Type B pancreatic cell (in vitro differentiated cells): Measurements from ENCODE around the gene LRP1B. TPM values are rescaled to one million over a fixed set of nuclear protein-coding genes. Genes with fewer than 3 reads are reported as not detected.

Source experiments
- DNase-seq: peaks from one replicate; pipeline ENCODE4 v3.0.0; 2021; ENCODE audit warnings: mixed read lengths; ENCODE audit not compliant: unreplicated experiment; ENCODE audit errors: extremely low spot score
- H3K27ac Mint-ChIP-seq: 2 replicates; pipeline ENCODE4 v1.8.0; 2021; ENCODE audit warnings: mild to moderate bottlenecking, mixed read lengths
- H3K27me3 Mint-ChIP-seq: 2 replicates; pipeline ENCODE4 v1.8.0; 2021; ENCODE audit warnings: mixed read lengths
- H3K36me3 Mint-ChIP-seq: 2 replicates; pipeline ENCODE4 v1.8.0; 2021; ENCODE audit warnings: mixed read lengths
- H3K4me1 Mint-ChIP-seq: one replicate; pipeline ENCODE4 v1.8.0; 2021; ENCODE audit warnings: mixed read lengths; ENCODE audit not compliant: unreplicated experiment
- H3K4me3 Mint-ChIP-seq: 2 replicates; pipeline ENCODE4 v1.8.0; 2021; ENCODE audit warnings: mild to moderate bottlenecking, mixed read lengths
- H3K9me3 Mint-ChIP-seq: 2 replicates; pipeline ENCODE4 v1.8.0; 2021; ENCODE audit warnings: mixed read lengths
- CTCF ChIP-seq: fragments of 200-600 bp; sonication (generic); conservative IDR thresholded peaks from 2 replicates; pipeline ENCODE4 v1.5.0; 2021; ENCODE audit warnings: antibody characterized with exemption, mild to moderate bottlenecking
- total RNA-seq: library from RNA; stranded (reverse); gene quantifications from 2 replicates; pipeline ENCODE4 v1.2.1, GENCODE V29; 2021; ENCODE audit warnings: low replicate concordance

Gene LRP1B
- total RNA-seq, 1 donor from 2014 or later, result 16.0 TPM

DNA sequence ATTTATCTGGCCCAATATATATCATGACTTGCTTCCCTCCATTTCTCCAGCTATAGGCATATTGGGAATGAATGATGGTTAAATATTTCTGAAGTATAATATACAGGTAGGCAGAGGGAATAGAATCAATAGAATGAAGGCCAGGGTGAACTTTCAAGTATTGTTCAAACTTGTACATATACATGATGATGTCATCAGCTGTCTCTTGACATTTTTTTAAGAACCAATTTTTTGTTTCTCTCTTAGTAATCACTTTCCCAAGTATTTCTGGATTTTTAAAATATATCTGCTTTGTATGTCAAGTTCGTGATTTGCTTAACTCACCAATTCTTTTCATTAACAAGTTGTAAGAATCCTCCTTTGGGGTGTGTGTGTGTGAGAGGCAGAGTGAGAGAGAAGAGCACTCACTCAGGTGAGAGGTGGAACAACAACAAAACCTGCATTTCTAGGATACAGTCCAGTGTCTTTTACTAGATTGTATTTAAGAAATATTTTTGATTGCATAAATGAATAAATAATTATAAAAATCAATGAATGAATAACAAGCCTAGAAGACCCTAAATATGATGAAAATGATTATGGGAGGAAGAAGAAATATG is 1239.1 kb downstream of the LRP1B start:
- H3K27ac Mint-ChIP-seq, result no peak overlapping the region
- DNase-seq, result no peak
- no peaks in the 10 kb centered on the region for H3K27me3 Mint-ChIP-seq
- no peaks in the 10 kb centered on the region for H3K4me1 Mint-ChIP-seq
- peaks cover 4% of the 10 kb centered on the region for H3K36me3 Mint-ChIP-seq
- no peaks in the 10 kb centered on the region for H3K9me3 Mint-ChIP-seq
- TF ChIP-seq CTCF, result peak; percentile 59
- no peak overlapping the region for H3K4me3 Mint-ChIP-seq

DNA sequence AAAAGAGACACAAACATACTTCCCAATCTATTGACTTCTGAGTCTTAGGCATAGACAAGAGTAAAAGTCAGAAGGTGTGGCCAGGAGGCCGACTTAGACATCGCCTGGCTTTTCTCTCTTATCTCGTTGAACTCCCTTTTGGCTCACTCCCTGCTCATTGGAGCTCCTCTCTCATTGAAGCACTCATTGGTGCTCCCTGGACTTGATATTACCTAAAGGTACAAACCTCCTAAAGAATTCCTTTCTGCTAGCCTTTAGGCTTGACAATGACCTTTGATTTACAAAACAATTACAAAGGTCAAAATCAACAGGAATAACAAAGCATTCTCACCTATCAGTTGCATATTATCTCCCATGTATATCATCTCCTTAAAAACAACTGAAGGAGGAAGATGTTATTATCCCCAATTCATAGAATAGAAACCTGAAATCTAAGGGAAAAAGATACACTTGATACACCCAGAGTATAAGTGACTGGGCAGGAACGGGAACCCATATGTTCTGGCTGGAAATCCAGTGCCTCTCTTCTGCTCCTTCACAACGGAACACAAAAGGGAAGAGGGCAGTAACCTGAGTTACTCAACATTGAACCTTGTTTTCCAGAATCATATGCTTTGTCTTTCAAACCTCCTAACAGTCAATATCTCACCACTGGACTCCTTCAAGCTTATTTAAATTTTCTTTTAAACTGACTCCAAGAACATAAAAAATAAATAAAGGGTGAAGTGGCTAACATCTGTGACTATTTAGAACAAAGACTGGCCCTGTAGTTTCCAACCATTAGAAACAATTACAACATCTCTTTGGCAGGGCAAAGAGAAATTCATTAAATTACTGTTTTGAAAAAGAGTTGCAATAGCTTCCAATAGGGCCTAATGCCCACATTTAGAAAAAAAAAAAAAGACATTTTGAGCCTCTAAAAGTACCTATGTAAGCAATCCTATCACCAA is 1247.9 kb downstream of the LRP1B start:
- no peak overlapping the region for H3K4me3 Mint-ChIP-seq
- H3K27ac Mint-ChIP-seq, result no peak overlapping the region
- H3K4me1 Mint-ChIP-seq, result no peaks in the 10 kb centered on the region
- H3K9me3 Mint-ChIP-seq, result no peaks in the 10 kb centered on the region
- no peaks in the 10 kb centered on the region for H3K36me3 Mint-ChIP-seq
- TF ChIP-seq CTCF, result no peak
- DNase-seq, result no peak
- H3K27me3 Mint-ChIP-seq, result no peaks in the 10 kb centered on the region

DNA sequence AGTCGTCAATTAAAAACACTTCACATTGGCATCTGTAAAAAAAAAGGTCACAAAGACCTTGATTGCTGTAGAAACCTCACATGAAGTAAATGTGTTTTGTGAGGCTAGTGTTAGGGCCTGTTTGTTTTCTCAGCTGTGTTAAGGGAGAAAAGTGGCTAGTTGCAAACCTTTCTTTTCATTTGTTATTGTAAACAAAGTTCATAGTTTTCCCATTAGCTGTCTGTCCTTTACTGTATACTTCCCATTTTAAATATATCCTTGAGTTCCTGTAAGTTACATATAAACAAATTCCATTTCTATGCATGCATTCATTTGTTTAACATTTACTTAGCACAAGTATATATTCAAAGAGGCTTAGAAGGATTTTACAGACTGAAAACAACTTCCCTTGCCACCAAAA is 1250.2 kb downstream of the LRP1B start:
- no peaks in the 10 kb centered on the region for H3K27me3 Mint-ChIP-seq
- H3K4me3 Mint-ChIP-seq, result no peak overlapping the region
- H3K36me3 Mint-ChIP-seq, result no peaks in the 10 kb centered on the region
- no peak overlapping the region for H3K27ac Mint-ChIP-seq
- DNase-seq, result no peak
- no peaks in the 10 kb centered on the region for H3K4me1 Mint-ChIP-seq
- H3K9me3 Mint-ChIP-seq, result peaks cover 4% of the 10 kb centered on the region
- TF ChIP-seq CTCF, result no peak

DNA sequence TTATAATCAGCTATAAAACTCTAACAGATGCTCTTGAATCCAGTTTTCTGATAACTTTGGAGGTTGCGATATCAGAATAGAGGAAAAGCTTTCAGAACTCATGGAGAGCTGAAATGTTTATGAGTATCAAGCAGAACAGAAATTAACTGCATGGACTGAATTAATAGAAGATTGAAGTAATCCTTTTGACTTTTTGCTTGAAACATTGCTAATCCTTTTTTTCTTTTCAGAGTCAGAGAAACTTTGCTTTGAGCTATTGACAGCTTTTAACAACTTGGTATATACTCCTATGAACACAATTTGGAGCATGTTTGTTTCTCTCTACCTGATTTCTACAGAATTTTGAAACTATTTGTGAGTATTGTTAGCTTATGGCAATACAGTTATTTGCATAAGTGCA is 1254.8 kb downstream of the LRP1B start:
- no peak for DNase-seq
- Mint-ChIP-seq H3K36me3 (no peaks in the 10 kb centered on the region), H3K9me3 (peaks cover 4% of the 10 kb centered on the region), H3K4me1 (no peaks in the 10 kb centered on the region), H3K27ac (no peak overlapping the region), H3K27me3 (no peaks in the 10 kb centered on the region), H3K4me3 (no peak overlapping the region)
- TF ChIP-seq CTCF, result no peak

- Mint-ChIP-seq H3K27ac (no peak overlapping the region), H3K36me3 (no peaks in the 10 kb centered on the region), H3K4me3 (no peak overlapping the region), H3K4me1 (no peaks in the 10 kb centered on the region), H3K9me3 (peaks cover 4% of the 10 kb centered on the region), H3K27me3 (no peaks in the 10 kb centered on the region)
- TF ChIP-seq CTCF, result no peak
- DNase-seq, result no peak
These were observed 1256.8 kb downstream of the LRP1B start for GRCh38 chr2:140873915-140874531.
